ENCODE measurements around the gene FGGY.
"Not testable (repeated sequence)": the region's sequence is repeated elsewhere in the genome, so short reads cannot be mapped to it uniquely, and the experiment has no call there.

The FGGY gene

GRCh38 chr1:59691261-59691660 lies 394.4 kb downstream of the FGGY start:
- DNase-seq, result no peak

GRCh38 chr1:59692591-59692990 lies 395.7 kb downstream of the FGGY start:
- peak; percentile 24 for DNase-seq

GRCh38 chr1:59693406-59693805 lies 396.5 kb downstream of the FGGY start:
- DNase-seq, result no peak

- DNase-seq, result no peak
Measured at GRCh38 chr1:59695252-59695651, 398.4 kb downstream of the FGGY start.

GRCh38 chr1:59696421-59697115 lies 399.7 kb downstream of the FGGY start:
- DNase-seq, result no peak

GRCh38 chr1:59697150-59697800 lies 400.4 kb downstream of the FGGY start:
- no peak for DNase-seq

- DNase-seq, result no peak
Measured at GRCh38 chr1:59698386-59698785, 401.5 kb downstream of the FGGY start.

GRCh38 chr1:59699227-59699847 lies 402.4 kb downstream of the FGGY start:
- peak; percentile 27 for DNase-seq

GRCh38 chr1:59701376-59701775 lies 404.5 kb downstream of the FGGY start:
- DNase-seq, result no peak

GRCh38 chr1:59703226-59703917 lies 406.5 kb downstream of the FGGY start:
- DNase-seq, result no peak

- DNase-seq, result no peak
Measured at GRCh38 chr1:59703918-59704378, 407.1 kb downstream of the FGGY start.

GRCh38 chr1:59704716-59705115 lies 407.8 kb downstream of the FGGY start:
- DNase-seq, result no peak

- no peak for DNase-seq
Measured at GRCh38 chr1:59705466-59706302, 408.8 kb downstream of the FGGY start.

GRCh38 chr1:59706303-59706599 lies 409.4 kb downstream of the FGGY start:
- DNase-seq, result no peak

- DNase-seq, result no peak
Measured at GRCh38 chr1:59707178-59707791, 410.4 kb downstream of the FGGY start.

- no peak for DNase-seq
Measured at GRCh38 chr1:59709333-59709732, 412.4 kb downstream of the FGGY start.

- DNase-seq, result not testable (repeated sequence)
Measured at GRCh38 chr1:59710920-59711319, 414.0 kb downstream of the FGGY start.

- DNase-seq, result no peak
Measured at GRCh38 chr1:59714219-59714618, 417.3 kb downstream of the FGGY start.

- DNase-seq, result no peak
Measured at GRCh38 chr1:59714966-59715365, 418.1 kb downstream of the FGGY start.

- DNase-seq, result no peak
Measured at GRCh38 chr1:59716832-59717231, 419.9 kb downstream of the FGGY start.

- DNase-seq, result no peak
Measured at GRCh38 chr1:59718064-59718988, 421.4 kb downstream of the FGGY start.

Data from NCI-H2107 (cell line).